GM23338 (cell line): ENCODE data around the gene IGIP. TPM values are rescaled to one million over a fixed set of nuclear protein-coding genes. Genes with fewer than 3 reads are reported as not detected.

Experiments
- ATAC-seq: fragments of 200-7000 bp; cut with Tn5 transposase; 3 replicates; pipeline ENCODE4 v1.9.1; 2020
- DNase-seq: peaks from one replicate; pipeline ENCODE4 v3.0.0-alpha.2; 2015; ENCODE audit warnings: low spot score
- H2AFZ ChIP-seq: fragments of 200-600 bp; sonication (generic); 2 replicates; pipeline ENCODE4 v1.8.0; 2016; ENCODE audit warnings: antibody characterized with exemption, mild to moderate bottlenecking, moderate library complexity
- H3F3A ChIP-seq: fragments of 200-600 bp; sonication (generic); replicated peaks from 2 replicates; pipeline ENCODE4 v1.8.0; 2017; ENCODE audit warnings: antibody characterized with exemption, mixed run types, low read depth
- H3K27ac ChIP-seq: fragments of 200-600 bp; sonication (generic); 2 replicates; pipeline ENCODE4 v1.6.1; 2016; ENCODE audit warnings: low read depth
- H3K27me3 ChIP-seq: fragments of 200-600 bp; sonication (generic); 2 replicates; pipeline ENCODE4 v1.8.0; 2016; ENCODE audit warnings: mild to moderate bottlenecking, mixed run types, moderate library complexity; ENCODE audit not compliant: insufficient read depth
- H3K36me3 ChIP-seq: fragments of 200-600 bp; sonication (generic); 2 replicates; pipeline ENCODE4 v1.8.0; 2016; ENCODE audit warnings: mild to moderate bottlenecking; ENCODE audit not compliant: insufficient read depth
- H3K4me1 ChIP-seq: fragments of 200-600 bp; sonication (generic); 2 replicates; pipeline ENCODE4 v1.8.0; 2016; ENCODE audit warnings: mild to moderate bottlenecking, moderate library complexity; ENCODE audit not compliant: insufficient read depth
- H3K4me2 ChIP-seq: fragments of 200-600 bp; sonication (generic); 2 replicates; pipeline ENCODE4 v1.7.1; 2017; ENCODE audit warnings: mixed run types
- H3K4me3 ChIP-seq: fragments of 200-600 bp; sonication (generic); 2 replicates; pipeline ENCODE4 v1.6.1; 2016; ENCODE audit warnings: mixed run types
- H3K79me2 ChIP-seq: fragments of 200-600 bp; sonication (generic); replicated peaks from 2 replicates; pipeline ENCODE4 v1.8.0; 2017; ENCODE audit warnings: mild to moderate bottlenecking; ENCODE audit not compliant: insufficient read depth
- H3K9me2 ChIP-seq: fragments of 200-600 bp; sonication (generic); 2 replicates; pipeline ENCODE4 v1.8.0; 2017; ENCODE audit not compliant: insufficient read depth
- H4K20me1 ChIP-seq: fragments of 200-600 bp; sonication (generic); replicated peaks from 2 replicates; pipeline ENCODE4 v1.8.0; 2017; ENCODE audit warnings: mild to moderate bottlenecking; ENCODE audit not compliant: insufficient read depth
- H3K27ac Mint-ChIP-seq: 2 replicates; pipeline ENCODE4 v1.8.0; 2020; ENCODE audit warnings: inconsistent platforms, mild to moderate bottlenecking, moderate library complexity, mixed read lengths
- H3K27me3 Mint-ChIP-seq: 3 replicates; pipeline ENCODE4 v1.8.0; 2022; ENCODE audit warnings: low read depth, mild to moderate bottlenecking, moderate library complexity, mixed read lengths, inconsistent platforms; ENCODE audit not compliant: insufficient read depth, poor library complexity
- H3K36me3 Mint-ChIP-seq: 3 replicates; pipeline ENCODE4 v1.8.0; 2021; ENCODE audit warnings: low read depth, mild to moderate bottlenecking, inconsistent platforms, moderate library complexity, mixed read lengths
- H3K4me1 Mint-ChIP-seq: 3 replicates; pipeline ENCODE4 v1.8.0; 2020; ENCODE audit warnings: mild to moderate bottlenecking, inconsistent platforms, mixed read lengths
- H3K4me3 Mint-ChIP-seq: 3 replicates; pipeline ENCODE4 v1.8.0; 2021; ENCODE audit warnings: moderate library complexity, mild to moderate bottlenecking, inconsistent platforms, mixed read lengths
- H3K9me3 Mint-ChIP-seq: 3 replicates; pipeline ENCODE4 v1.8.0; 2020; ENCODE audit warnings: moderate library complexity, mild to moderate bottlenecking, inconsistent platforms, mixed read lengths
- CREB1 ChIP-seq: fragments of 250-450 bp; sonication (Bioruptor Pico); IDR thresholded peaks from 2 replicates; pipeline ENCODE4 v1.5.0; 2020; ENCODE audit warnings: low read depth, mild to moderate bottlenecking, moderate library complexity
- EZH2 ChIP-seq: fragments of 200-600 bp; sonication (generic); IDR thresholded peaks from one replicate; pipeline ENCODE4 v1.8.0; 2017; ENCODE audit warnings: antibody characterized with exemption, mild to moderate bottlenecking, low read depth; ENCODE audit not compliant: unreplicated experiment
- EZH2phosphoT487 ChIP-seq: fragments of 200-600 bp; sonication (generic); IDR thresholded peaks from one replicate; pipeline ENCODE4 v1.8.1; 2018; ENCODE audit warnings: antibody characterized with exemption; ENCODE audit not compliant: unreplicated experiment
- JUNB ChIP-seq: IDR thresholded peaks from one replicate; pipeline ENCODE4 v1.6.1; 2016; ENCODE audit warnings: antibody characterized with exemption; ENCODE audit not compliant: unreplicated experiment
- NANOG ChIP-seq: IDR thresholded peaks from 2 replicates; pipeline ENCODE4 v1.6.1; 2016; ENCODE audit warnings: antibody characterized with exemption, borderline replicate concordance
- POLR2AphosphoS5 ChIP-seq: IDR thresholded peaks from 2 replicates; pipeline ENCODE4 v1.6.1; 2016; ENCODE audit warnings: antibody characterized with exemption, low read depth
- STAT1 ChIP-seq: IDR thresholded peaks from one replicate; pipeline ENCODE4 v1.6.1; 2016; ENCODE audit warnings: antibody characterized with exemption; ENCODE audit not compliant: unreplicated experiment
- ZNF114 ChIP-seq: fragments of 250-450 bp; sonication (Bioruptor Pico); IDR thresholded peaks from 2 replicates; pipeline ENCODE4 v1.5.0; 2020; ENCODE audit warnings: mild to moderate bottlenecking, moderate library complexity
- ZNF331 ChIP-seq: fragments of 250-450 bp; sonication (Bioruptor Pico); IDR thresholded peaks from 2 replicates; pipeline ENCODE4 v1.5.0; 2020; ENCODE audit warnings: low read depth, mild to moderate bottlenecking, moderate library complexity
- polyA plus RNA-seq: library from polyadenylated mRNA; unstranded; fragments of >200 nt; fragmentation: Nextera tagmentation; extraction: Ambion mirVana; gene quantifications from 2 replicates; pipeline ENCODE4 v1.2.1, GENCODE V29; 2016
- total RNA-seq: library from RNA; depleted of rRNA; stranded (reverse); fragments of >200 nt; shearing (Covaris generic); gene quantifications from 2 replicates; pipeline ENCODE4 v1.2.3, GENCODE V29; 2014
- TF ChIP-seq, protein P1 (sequence below), 2 experiments: fragments of 200-600 bp in 1 of 2; sonication (generic) in 1 of 2; conservative IDR thresholded peaks; 2 replicates each; pipeline versions ENCODE4 v1.5.1 to v1.6.1; 2016 to 2017; ENCODE audit warnings: antibody characterized with exemption in 2 of 2, low read depth in 2 of 2, mild to moderate bottlenecking in 2 of 2, moderate library complexity in 1 of 2
- TF ChIP-seq, protein P2 (sequence below): IDR thresholded peaks from one replicate; pipeline ENCODE4 v1.6.1; 2018; ENCODE audit warnings: antibody characterized with exemption; ENCODE audit not compliant: unreplicated experiment
- TF ChIP-seq, protein P3 (sequence below): IDR thresholded peaks from 2 replicates; pipeline ENCODE4 v1.6.1; 2016; ENCODE audit warnings: antibody characterized with exemption
- TF ChIP-seq, protein P4 (sequence below): fragments of 250-450 bp; sonication (Bioruptor Pico); IDR thresholded peaks from 2 replicates; pipeline ENCODE4 v1.5.0; 2020; ENCODE audit warnings: mild to moderate bottlenecking, moderate library complexity

IGIP gene
- total and polyA plus RNA-seq, 2 experiments from 2014 or later, result 0.21 to 0.38 TPM

DNA sequence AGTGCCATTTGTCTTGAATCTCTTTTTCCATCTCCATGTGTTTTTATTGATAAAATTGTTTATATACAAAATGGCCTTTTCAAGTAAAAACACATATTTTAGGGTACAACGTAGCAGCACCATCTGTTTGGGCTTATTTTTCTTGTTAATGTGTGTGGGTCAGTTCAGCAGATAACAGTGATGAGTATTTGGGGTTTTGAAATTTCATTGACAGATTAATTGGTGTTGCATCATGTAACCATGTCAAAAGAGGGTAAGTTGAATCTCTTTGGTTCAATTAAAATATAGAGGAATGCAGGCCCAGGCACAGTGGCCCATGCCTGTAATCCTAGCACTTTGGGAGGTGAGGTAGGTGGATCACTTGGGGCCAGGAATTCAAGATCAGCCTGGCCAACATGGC is 31.9 kb upstream of the IGIP start:
- no peaks in the 10 kb centered on the region for H3K4me1 ChIP-seq
- H3K4me3 ChIP-seq, result no peak overlapping the region
- TF ChIP-seq ZNF114 (CRISPR knock-in tag) (no peak), EZH2 (no peak), STAT1 (no peak), EZH2phosphoT487 (no peak), CREB1 (CRISPR knock-in tag) (no peak), NANOG (no peak), JUNB (no peak), POLR2AphosphoS5 (no peak), ZNF331 (CRISPR knock-in tag) (no peak)
- TF ChIP-seq, protein P1, sequence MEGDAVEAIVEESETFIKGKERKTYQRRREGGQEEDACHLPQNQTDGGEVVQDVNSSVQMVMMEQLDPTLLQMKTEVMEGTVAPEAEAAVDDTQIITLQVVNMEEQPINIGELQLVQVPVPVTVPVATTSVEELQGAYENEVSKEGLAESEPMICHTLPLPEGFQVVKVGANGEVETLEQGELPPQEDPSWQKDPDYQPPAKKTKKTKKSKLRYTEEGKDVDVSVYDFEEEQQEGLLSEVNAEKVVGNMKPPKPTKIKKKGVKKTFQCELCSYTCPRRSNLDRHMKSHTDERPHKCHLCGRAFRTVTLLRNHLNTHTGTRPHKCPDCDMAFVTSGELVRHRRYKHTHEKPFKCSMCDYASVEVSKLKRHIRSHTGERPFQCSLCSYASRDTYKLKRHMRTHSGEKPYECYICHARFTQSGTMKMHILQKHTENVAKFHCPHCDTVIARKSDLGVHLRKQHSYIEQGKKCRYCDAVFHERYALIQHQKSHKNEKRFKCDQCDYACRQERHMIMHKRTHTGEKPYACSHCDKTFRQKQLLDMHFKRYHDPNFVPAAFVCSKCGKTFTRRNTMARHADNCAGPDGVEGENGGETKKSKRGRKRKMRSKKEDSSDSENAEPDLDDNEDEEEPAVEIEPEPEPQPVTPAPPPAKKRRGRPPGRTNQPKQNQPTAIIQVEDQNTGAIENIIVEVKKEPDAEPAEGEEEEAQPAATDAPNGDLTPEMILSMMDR (conservative IDR thresholded peaks at IDR 0.05; ENCODE audit: low read depth in 2 of 2), result no peak
- TF ChIP-seq, protein P2, sequence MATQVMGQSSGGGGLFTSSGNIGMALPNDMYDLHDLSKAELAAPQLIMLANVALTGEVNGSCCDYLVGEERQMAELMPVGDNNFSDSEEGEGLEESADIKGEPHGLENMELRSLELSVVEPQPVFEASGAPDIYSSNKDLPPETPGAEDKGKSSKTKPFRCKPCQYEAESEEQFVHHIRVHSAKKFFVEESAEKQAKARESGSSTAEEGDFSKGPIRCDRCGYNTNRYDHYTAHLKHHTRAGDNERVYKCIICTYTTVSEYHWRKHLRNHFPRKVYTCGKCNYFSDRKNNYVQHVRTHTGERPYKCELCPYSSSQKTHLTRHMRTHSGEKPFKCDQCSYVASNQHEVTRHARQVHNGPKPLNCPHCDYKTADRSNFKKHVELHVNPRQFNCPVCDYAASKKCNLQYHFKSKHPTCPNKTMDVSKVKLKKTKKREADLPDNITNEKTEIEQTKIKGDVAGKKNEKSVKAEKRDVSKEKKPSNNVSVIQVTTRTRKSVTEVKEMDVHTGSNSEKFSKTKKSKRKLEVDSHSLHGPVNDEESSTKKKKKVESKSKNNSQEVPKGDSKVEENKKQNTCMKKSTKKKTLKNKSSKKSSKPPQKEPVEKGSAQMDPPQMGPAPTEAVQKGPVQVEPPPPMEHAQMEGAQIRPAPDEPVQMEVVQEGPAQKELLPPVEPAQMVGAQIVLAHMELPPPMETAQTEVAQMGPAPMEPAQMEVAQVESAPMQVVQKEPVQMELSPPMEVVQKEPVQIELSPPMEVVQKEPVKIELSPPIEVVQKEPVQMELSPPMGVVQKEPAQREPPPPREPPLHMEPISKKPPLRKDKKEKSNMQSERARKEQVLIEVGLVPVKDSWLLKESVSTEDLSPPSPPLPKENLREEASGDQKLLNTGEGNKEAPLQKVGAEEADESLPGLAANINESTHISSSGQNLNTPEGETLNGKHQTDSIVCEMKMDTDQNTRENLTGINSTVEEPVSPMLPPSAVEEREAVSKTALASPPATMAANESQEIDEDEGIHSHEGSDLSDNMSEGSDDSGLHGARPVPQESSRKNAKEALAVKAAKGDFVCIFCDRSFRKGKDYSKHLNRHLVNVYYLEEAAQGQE, result no peak
- TF ChIP-seq, protein P3, sequence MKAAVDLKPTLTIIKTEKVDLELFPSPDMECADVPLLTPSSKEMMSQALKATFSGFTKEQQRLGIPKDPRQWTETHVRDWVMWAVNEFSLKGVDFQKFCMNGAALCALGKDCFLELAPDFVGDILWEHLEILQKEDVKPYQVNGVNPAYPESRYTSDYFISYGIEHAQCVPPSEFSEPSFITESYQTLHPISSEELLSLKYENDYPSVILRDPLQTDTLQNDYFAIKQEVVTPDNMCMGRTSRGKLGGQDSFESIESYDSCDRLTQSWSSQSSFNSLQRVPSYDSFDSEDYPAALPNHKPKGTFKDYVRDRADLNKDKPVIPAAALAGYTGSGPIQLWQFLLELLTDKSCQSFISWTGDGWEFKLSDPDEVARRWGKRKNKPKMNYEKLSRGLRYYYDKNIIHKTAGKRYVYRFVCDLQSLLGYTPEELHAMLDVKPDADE, result no peak
- TF ChIP-seq, protein P4, sequence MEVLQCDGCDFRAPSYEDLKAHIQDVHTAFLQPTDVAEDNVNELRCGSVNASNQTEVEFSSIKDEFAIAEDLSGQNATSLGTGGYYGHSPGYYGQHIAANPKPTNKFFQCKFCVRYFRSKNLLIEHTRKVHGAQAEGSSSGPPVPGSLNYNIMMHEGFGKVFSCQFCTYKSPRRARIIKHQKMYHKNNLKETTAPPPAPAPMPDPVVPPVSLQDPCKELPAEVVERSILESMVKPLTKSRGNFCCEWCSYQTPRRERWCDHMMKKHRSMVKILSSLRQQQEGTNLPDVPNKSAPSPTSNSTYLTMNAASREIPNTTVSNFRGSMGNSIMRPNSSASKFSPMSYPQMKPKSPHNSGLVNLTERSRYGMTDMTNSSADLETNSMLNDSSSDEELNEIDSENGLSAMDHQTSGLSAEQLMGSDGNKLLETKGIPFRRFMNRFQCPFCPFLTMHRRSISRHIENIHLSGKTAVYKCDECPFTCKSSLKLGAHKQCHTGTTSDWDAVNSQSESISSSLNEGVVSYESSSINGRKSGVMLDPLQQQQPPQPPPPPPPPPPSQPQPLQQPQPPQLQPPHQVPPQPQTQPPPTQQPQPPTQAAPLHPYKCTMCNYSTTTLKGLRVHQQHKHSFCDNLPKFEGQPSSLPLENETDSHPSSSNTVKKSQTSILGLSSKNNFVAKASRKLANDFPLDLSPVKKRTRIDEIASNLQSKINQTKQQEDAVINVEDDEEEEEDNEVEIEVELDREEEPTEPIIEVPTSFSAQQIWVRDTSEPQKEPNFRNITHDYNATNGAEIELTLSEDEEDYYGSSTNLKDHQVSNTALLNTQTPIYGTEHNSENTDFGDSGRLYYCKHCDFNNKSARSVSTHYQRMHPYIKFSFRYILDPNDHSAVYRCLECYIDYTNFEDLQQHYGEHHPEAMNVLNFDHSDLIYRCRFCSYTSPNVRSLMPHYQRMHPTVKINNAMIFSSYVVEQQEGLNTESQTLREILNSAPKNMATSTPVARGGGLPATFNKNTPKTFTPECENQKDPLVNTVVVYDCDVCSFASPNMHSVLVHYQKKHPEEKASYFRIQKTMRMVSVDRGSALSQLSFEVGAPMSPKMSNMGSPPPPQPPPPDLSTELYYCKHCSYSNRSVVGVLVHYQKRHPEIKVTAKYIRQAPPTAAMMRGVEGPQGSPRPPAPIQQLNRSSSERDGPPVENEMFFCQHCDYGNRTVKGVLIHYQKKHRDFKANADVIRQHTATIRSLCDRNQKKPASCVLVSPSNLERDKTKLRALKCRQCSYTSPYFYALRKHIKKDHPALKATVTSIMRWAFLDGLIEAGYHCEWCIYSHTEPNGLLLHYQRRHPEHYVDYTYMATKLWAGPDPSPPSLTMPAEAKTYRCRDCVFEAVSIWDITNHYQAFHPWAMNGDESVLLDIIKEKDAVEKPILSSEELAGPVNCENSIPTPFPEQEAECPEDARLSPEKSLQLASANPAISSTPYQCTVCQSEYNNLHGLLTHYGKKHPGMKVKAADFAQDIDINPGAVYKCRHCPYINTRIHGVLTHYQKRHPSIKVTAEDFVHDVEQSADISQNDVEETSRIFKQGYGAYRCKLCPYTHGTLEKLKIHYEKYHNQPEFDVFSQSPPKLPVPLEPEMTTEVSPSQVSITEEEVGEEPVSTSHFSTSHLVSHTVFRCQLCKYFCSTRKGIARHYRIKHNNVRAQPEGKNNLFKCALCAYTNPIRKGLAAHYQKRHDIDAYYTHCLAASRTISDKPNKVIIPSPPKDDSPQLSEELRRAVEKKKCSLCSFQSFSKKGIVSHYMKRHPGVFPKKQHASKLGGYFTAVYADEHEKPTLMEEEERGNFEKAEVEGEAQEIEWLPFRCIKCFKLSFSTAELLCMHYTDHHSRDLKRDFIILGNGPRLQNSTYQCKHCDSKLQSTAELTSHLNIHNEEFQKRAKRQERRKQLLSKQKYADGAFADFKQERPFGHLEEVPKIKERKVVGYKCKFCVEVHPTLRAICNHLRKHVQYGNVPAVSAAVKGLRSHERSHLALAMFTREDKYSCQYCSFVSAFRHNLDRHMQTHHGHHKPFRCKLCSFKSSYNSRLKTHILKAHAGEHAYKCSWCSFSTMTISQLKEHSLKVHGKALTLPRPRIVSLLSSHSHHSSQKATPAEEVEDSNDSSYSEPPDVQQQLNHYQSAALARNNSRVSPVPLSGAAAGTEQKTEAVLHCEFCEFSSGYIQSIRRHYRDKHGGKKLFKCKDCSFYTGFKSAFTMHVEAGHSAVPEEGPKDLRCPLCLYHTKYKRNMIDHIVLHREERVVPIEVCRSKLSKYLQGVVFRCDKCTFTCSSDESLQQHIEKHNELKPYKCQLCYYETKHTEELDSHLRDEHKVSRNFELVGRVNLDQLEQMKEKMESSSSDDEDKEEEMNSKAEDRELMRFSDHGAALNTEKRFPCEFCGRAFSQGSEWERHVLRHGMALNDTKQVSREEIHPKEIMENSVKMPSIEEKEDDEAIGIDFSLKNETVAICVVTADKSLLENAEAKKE, result no peak
- H2AFZ ChIP-seq, result no peak overlapping the region
- no peaks in the 10 kb centered on the region for H3K36me3 Mint-ChIP-seq
- no peak for DNase-seq
- no peaks in the 10 kb centered on the region for H3K9me2 ChIP-seq
- H3K27ac Mint-ChIP-seq, result no peak overlapping the region
- H3K36me3 ChIP-seq, result no peaks in the 10 kb centered on the region
- no peak for ATAC-seq
- no peaks in the 10 kb centered on the region for H4K20me1 ChIP-seq
- no peaks in the 10 kb centered on the region for H3K27me3 Mint-ChIP-seq
- H3K4me1 Mint-ChIP-seq, result no peaks in the 10 kb centered on the region
- no peak overlapping the region for H3K4me3 Mint-ChIP-seq
- no peaks in the 10 kb centered on the region for H3K79me2 ChIP-seq
- no peaks in the 10 kb centered on the region for H3F3A ChIP-seq
- no peak overlapping the region for H3K27ac ChIP-seq
- H3K27me3 ChIP-seq, result peaks cover 7% of the 10 kb centered on the region; the same call in 1 of the 2 replicates
- H3K9me3 Mint-ChIP-seq, result no peaks in the 10 kb centered on the region
- no peak overlapping the region for H3K4me2 ChIP-seq
